Body of pancreas (tissue), 4 donors: ENCODE results near the gene NEURL1.

Source experiments
- POLR2A ChIP-seq, 3 donors: fragments of 450-650 bp; IDR thresholded peaks; one replicate each; pipeline ENCODE4 v1.6.1; 2016; ENCODE audit warnings: antibody characterized with exemption in 3 of 3, mild to moderate bottlenecking in 2 of 3
- TF ChIP-seq, protein P1 (sequence below), 7 experiments: fragments of 450-650 bp in 4 of 7; fragments of 200-600 bp in 3 of 7; sonication (generic) in 3 of 7; IDR thresholded peaks; one replicate each; pipeline ENCODE4 v1.5.1; 2016 to 2019; ENCODE audit warnings: antibody characterized with exemption in 7 of 7

DNA sequence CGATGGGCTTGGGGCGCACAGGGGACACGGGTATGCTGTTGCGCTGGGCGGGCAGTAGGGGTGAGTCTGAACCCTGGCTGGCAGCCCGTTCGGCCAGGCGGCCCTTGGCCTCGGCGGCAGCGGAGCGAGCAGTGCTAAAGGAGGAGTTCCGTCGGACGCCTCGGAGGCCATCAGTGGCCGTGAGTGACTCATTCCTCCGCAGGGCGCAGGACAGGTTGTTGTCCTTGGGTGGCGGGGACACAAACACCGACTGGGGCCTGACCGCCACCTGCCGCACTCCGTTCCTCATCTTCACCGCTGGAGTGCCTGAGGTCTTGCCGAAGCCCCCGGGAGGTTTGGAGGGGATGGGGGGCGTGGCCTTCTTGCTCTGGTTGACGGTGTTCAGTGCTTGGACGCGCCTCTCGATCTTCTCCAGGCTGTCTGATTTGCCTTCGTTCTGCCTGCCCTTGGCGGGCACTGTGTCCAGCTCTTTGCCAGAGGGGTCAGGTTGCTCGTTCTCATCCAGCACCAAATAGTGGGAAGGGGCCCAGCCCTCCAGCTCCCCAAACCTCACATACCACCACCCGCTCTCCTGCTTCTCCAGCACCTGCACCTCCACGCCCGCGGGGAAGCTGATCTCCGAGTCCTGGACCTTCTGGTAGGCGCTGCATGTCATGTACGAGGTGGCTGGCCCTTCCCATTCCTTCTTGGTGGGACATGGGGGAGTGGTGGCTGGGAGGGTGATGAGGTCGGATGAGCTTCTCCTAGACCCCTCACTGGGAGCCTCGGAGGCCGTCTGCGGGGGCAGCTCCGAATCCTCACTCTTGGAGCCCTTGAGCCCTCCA lies 108.7 kb downstream of the NEURL1 start:
- TF ChIP-seq, protein P1, sequence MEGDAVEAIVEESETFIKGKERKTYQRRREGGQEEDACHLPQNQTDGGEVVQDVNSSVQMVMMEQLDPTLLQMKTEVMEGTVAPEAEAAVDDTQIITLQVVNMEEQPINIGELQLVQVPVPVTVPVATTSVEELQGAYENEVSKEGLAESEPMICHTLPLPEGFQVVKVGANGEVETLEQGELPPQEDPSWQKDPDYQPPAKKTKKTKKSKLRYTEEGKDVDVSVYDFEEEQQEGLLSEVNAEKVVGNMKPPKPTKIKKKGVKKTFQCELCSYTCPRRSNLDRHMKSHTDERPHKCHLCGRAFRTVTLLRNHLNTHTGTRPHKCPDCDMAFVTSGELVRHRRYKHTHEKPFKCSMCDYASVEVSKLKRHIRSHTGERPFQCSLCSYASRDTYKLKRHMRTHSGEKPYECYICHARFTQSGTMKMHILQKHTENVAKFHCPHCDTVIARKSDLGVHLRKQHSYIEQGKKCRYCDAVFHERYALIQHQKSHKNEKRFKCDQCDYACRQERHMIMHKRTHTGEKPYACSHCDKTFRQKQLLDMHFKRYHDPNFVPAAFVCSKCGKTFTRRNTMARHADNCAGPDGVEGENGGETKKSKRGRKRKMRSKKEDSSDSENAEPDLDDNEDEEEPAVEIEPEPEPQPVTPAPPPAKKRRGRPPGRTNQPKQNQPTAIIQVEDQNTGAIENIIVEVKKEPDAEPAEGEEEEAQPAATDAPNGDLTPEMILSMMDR (IDR thresholded peaks at IDR 0.05): no peak
- no peak for TF ChIP-seq POLR2A (IDR thresholded peaks at IDR 0.05)
